ENCODE measurements around the gene STK4.

DNA sequence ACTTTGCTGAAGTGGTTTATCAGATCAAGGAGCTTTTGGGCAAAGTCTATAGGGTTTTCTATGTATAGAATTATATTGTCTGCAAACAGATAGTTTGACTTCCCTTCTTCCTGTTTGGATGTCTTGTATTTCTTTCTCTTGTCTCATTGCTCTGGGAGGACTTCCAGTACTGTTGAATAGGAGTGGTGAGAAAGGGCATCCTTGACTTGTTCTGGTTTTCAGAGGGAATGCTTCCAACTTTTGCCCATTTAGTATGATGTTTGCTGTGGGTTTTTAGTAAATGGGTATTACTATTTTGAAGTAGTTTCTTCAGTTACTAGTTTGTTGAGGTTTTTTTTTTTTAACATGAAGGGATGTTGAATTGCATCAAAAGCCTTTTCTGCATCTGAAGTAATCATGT, 98.5 kb downstream of the STK4 start:
- TF ChIP-seq EZH2 (IDR thresholded peaks at IDR 0.05; ENCODE audit: borderline replicate concordance, low read depth, low read length, severe bottlenecking) (no peak), POLR2A (IDR thresholded peaks at IDR 0.05; ENCODE audit: low read depth, low read length) (no peak), FOS (IDR thresholded peaks at IDR 0.05; ENCODE audit: borderline replicate concordance, insufficient read depth, low read length) (no peak), JUN (IDR thresholded peaks at IDR 0.05; ENCODE audit: borderline replicate concordance, insufficient read depth, insufficient read length, low read depth) (no peak), POLR2AphosphoS5 (IDR thresholded peaks at IDR 0.05; ENCODE audit: insufficient read depth, low read depth, low read length) (no peak), MYC (IDR thresholded peaks at IDR 0.05; ENCODE audit: low read depth, low read length) (no peak)
- TF ChIP-seq, protein P1, sequence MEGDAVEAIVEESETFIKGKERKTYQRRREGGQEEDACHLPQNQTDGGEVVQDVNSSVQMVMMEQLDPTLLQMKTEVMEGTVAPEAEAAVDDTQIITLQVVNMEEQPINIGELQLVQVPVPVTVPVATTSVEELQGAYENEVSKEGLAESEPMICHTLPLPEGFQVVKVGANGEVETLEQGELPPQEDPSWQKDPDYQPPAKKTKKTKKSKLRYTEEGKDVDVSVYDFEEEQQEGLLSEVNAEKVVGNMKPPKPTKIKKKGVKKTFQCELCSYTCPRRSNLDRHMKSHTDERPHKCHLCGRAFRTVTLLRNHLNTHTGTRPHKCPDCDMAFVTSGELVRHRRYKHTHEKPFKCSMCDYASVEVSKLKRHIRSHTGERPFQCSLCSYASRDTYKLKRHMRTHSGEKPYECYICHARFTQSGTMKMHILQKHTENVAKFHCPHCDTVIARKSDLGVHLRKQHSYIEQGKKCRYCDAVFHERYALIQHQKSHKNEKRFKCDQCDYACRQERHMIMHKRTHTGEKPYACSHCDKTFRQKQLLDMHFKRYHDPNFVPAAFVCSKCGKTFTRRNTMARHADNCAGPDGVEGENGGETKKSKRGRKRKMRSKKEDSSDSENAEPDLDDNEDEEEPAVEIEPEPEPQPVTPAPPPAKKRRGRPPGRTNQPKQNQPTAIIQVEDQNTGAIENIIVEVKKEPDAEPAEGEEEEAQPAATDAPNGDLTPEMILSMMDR (IDR thresholded peaks at IDR 0.05; ENCODE audit: extremely low read depth in 1 of 2, insufficient read depth in 1 of 2, low read depth in 1 of 2, low read length in 2 of 2): no peak
- TF ChIP-seq, protein P2, sequence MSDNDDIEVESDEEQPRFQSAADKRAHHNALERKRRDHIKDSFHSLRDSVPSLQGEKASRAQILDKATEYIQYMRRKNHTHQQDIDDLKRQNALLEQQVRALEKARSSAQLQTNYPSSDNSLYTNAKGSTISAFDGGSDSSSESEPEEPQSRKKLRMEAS (IDR thresholded peaks at IDR 0.05; ENCODE audit: insufficient read depth, insufficient read length): no peak

Data from endothelial cell of umbilical vein (primary cell).